HG03378 (cell line): ENCODE results near the gene DGCR8.
"Not testable (repeated sequence)": the region's sequence is repeated elsewhere in the genome, so short reads cannot be mapped to it uniquely, and the experiment has no call there.

ENCODE experiments used
- ATAC-seq: cut with Tn5 transposase; IDR thresholded peaks from one replicate; pipeline ENCODE4 v1.9.1; 2021; ENCODE audit warnings: mild to moderate bottlenecking, moderate library complexity; ENCODE audit not compliant: unreplicated experiment

The DGCR8 gene

GRCh38 chr22:20065896-20066616, 14.0 kb upstream of the DGCR8 start:
- ATAC-seq, result no peak

- ATAC-seq, result no peak
These were observed 13.2 kb upstream of the DGCR8 start for GRCh38 chr22:20066617-20067383.

GRCh38 chr22:20067384-20067682, 12.7 kb upstream of the DGCR8 start:
- ATAC-seq, result not testable (repeated sequence)

GRCh38 chr22:20068640-20069039, 11.4 kb upstream of the DGCR8 start:
- no peak for ATAC-seq

GRCh38 chr22:20069331-20070042, 10.6 kb upstream of the DGCR8 start:
- ATAC-seq, result no peak

GRCh38 chr22:20071524-20071972, 8.5 kb upstream of the DGCR8 start:
- no peak for ATAC-seq

GRCh38 chr22:20076627-20077172, 3.3 kb upstream of the DGCR8 start:
- no peak for ATAC-seq

GRCh38 chr22:20080445-20080775, 369 bp downstream of the DGCR8 start:
- ATAC-seq, result peak; percentile 46

- ATAC-seq, result no peak
These were observed 974 bp downstream of the DGCR8 start for GRCh38 chr22:20080776-20081654.

GRCh38 chr22:20083157-20083890, 3.3 kb downstream of the DGCR8 start:
- ATAC-seq, result no peak

- ATAC-seq, result no peak
These were observed 4.0 kb downstream of the DGCR8 start for GRCh38 chr22:20083891-20084546.

- no peak for ATAC-seq
These were observed 4.7 kb downstream of the DGCR8 start for GRCh38 chr22:20084547-20085413.

GRCh38 chr22:20085651-20086050, 5.6 kb downstream of the DGCR8 start:
- no peak for ATAC-seq

GRCh38 chr22:20086101-20086599, 6.1 kb downstream of the DGCR8 start:
- no peak for ATAC-seq

- no peak for ATAC-seq
These were observed 6.7 kb downstream of the DGCR8 start for GRCh38 chr22:20086763-20087162.

- no peak for ATAC-seq
These were observed 7.5 kb downstream of the DGCR8 start for GRCh38 chr22:20087319-20088262.

- ATAC-seq, result no peak
These were observed 8.2 kb downstream of the DGCR8 start for GRCh38 chr22:20088263-20088648.
